Hematopoietic multipotent progenitor cell treated with erythropoietin and hydrocortisone succinate and interleukin-3 and kit ligand, for 15 days (in vitro differentiated cells): ENCODE measurements around the gene KYNU.
"Not testable (repeated sequence)": the region's sequence is repeated elsewhere in the genome, so short reads cannot be mapped to it uniquely, and the experiment has no call there.

Experiments used
- DNase-seq: peaks from one replicate; pipeline ENCODE4 v3.0.0-alpha.2; 2015; ENCODE audit warnings: low spot score

Gene KYNU

GRCh38 chr2:142877216-142877838 lies at the start of gene KYNU:
Gene KYNU, plus strand, starts transcription at chr2:142877664. Its CDS starts 7,704 bp downstream, at chr2:142885368.
- no peak for DNase-seq

DNA sequence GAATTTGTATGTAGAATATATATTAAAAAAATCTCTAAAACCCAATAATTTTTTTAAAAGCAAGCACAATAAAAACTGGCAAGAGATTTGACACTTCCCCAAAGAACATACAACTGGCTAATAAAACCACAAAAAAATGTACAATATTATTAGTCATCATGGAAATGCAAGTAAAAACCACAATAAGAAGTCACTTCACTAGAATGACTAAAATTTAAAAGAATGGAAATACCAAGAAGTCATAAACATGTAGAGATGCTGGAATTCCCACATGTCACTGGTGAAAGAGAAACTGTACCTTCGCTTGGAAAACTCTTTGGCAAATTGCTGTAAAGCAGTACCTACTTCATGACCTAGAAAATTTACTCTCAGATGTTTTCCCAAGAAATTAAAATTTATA lies 43.4 kb upstream of the KYNU start:
- no peak for DNase-seq

GRCh38 chr2:142840436-142840835 lies 37.0 kb upstream of the KYNU start:
- no peak for DNase-seq

DNA sequence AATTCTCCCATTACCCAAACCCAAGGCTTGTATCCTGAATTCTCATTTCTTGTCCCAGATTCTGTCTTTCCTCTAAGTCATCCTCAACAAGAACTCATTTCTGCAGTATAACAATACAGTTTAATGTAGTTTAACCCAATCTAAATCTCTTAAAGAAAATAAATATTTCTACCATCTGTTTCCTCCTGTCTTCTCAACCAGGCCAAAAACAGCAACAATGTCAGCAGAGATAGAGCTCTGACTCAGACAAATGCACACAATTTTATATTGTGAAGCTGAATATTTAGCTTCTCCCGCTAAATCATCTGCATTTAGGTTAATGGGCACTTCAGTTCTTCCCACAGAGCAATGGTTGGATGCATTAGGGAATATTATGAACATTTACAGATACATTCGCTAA lies 35.7 kb upstream of the KYNU start:
- DNase-seq = no peak

DNA sequence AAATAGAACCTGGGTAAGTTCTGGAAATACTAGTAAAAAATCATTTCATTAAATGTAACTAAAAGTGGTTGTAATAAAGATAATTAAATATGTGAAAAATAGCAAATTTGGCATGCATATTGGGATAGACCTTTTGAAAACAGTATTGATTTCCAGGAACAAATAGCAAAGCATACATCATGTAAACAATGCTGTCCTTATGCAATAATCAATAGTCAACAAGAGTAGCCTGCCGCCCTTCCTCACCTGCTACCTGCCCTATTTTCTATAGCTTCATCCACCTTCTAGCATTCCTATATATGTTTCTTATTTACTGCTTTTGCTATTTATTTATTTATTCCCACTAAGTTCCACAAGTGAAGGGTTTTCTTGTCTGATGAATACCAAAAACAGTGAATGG lies 35.1 kb upstream of the KYNU start:
- no peak for DNase-seq

DNA sequence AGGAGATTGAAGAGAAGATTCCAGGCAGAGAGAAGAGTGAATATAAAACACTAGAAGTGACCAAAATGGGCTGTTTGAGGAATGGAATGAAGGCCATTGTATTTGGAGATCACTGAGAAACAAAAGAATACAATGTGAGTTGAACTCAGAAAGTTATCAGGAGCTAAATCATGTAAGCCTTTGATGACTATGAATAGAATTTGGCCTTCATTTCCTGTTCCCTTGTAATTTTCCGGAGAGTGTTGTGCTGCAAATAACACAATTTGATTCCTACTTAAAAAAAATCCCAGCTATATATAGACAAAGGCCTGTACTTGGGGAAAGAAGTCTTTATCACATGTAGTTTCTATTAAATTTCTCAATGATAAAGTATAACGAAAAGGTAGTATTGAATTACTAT lies 33.7 kb upstream of the KYNU start:
- no peak for DNase-seq

GRCh38 chr2:142848023-142848606 lies 29.3 kb upstream of the KYNU start:
- no peak for DNase-seq

DNA sequence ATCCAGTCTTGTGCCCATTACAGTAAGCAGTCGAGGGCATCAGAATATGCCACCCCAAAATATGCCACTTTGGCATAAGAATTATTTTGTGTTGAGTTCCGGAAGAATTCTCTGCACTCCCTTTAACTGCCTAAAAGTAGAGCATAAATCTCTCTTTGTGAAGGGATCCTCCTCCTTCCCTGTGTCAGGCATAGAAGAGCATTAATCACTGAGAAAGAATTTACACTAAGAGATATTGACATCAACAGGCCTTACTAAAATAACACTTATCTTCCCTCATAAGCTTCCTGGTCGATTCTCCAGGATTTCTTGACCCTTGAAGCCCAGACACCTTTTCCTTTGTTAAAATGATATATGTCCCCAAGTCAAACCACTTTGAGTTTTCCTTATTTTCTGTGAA lies 27.6 kb upstream of the KYNU start:
- DNase-seq = no peak

DNA sequence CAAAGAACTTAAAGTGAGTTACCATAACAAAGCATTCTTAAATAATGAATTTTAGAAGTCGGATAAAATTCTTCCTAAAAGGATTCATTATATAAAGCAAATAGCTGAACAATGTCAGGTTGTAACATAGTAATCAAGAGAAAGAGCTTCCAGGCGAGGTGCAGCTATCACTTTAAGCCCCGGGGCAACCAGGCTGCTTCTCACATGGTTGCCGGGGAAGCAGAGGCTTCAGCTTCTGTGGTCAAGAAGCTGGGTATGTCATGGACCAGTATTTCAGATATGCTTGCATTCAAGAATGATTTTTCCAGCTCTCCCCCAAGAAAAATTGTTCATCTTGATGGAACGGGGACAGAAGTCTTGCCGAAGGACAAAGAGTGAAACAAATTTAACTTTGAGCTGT lies 23.6 kb upstream of the KYNU start:
- DNase-seq = no peak

- no peak for DNase-seq
Observed at GRCh38 chr2:142857256-142858164, 20.0 kb upstream of the KYNU start.

GRCh38 chr2:142858961-142859360 lies 18.5 kb upstream of the KYNU start:
- DNase-seq = no peak

DNA sequence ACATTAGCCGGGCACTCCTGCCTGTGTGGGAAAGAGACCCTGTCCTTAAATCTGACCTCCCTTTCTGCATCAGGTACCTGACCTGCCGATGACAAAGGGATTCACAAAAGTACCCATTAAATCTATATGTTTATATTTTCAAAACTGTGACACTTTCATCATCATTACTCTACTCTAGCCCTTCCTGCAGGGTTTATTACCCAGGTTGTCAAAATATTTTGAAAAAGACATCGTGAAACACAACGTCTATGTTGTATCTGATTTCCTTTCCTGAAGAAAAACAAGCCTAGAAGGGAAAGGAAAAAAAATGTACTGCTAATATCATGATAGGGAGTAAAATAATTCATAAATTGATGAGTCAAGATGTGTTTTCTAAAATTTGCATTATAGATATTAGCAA lies 15.2 kb upstream of the KYNU start:
- DNase-seq = no peak

GRCh38 chr2:142862847-142863246 lies 14.6 kb upstream of the KYNU start:
- DNase-seq = no peak

DNA sequence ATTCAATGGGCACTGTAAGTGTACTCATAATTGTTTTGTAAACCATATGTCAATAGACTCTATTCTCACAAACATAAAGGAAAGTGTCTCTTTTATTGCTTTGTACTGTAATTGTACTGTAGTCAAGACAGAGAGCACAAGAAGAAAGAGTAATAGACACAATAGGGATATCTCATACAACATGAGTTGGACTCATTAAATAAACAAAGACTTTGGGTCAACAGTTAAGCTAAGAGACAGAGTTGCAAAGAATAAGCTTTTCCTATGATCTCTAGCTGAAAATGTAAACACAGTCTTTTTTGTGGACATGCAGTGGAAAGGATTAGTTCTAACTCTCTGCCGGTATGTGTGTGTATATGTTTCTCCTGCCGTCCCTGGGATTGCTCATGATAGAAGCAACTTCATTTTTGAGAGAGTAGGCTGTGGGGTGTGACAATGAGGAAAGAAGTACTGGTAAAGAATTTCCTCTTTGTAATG lies 13.9 kb upstream of the KYNU start:
- no peak for DNase-seq

DNA sequence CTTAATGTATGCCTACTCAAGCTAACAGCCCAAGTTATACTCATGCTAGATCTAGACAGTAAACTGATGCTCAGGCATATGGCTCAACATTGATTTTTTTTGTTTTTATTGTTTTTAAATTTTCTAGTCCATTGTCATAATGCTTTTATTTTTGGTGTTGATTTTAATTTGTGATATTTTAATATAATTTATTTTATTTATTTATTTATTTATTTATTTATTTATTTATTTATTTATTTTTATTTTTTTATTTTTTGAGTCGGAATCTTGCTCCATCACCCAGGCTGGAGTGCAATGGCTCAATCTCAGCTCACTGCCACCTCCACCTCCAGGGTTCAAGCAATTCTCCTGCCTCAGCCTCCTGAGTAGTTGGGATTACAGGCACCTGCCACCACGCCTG lies 12.9 kb upstream of the KYNU start:
- DNase-seq = not testable (repeated sequence)

- DNase-seq = no peak
Observed at GRCh38 chr2:142865924-142866323, 11.5 kb upstream of the KYNU start.

DNA sequence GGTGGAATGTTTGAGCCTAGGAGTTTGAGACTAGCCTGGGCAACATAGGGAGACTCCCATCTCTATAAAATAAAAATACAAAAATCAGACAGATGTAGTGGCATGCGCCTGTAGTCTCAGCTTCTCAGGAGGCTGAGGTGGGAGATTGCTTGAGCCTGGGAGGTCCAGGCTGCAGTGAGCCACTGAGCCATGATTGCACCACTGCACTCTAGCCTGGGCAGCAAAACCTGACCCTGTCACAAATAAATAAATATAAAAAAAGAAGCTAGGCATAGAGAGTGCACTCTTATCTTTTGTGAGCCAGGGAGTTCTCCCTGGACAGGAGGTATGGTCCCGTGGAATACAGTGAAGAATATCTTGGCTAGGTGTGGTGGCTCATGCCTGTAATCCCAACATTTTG lies 11.0 kb upstream of the KYNU start:
- DNase-seq = no peak

DNA sequence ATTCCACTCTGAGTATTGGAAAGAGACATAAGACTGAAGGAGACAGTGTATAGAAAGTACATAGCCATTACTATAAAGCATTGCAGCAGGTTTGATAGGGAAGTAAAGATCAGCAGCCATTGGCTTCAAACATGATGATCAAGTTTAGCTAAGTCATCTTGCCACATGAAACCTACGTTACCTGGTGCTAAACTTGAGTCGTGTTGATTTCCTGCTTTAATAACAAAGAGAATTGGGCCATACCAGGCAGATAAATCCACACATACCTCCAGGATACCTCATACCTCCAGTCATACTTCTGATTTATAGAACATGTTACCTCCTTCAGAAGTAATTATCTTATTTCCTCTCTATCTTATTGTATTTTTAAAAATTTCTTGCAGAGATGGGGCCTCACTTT lies 10.3 kb upstream of the KYNU start:
- DNase-seq = no peak

GRCh38 chr2:142868229-142868762 lies 9.2 kb upstream of the KYNU start:
- peak; percentile 71 for DNase-seq

GRCh38 chr2:142869065-142869460 lies 8.4 kb upstream of the KYNU start:
- not testable (repeated sequence) for DNase-seq

- DNase-seq = no peak
Observed at GRCh38 chr2:142869461-142870106, 7.9 kb upstream of the KYNU start.

DNA sequence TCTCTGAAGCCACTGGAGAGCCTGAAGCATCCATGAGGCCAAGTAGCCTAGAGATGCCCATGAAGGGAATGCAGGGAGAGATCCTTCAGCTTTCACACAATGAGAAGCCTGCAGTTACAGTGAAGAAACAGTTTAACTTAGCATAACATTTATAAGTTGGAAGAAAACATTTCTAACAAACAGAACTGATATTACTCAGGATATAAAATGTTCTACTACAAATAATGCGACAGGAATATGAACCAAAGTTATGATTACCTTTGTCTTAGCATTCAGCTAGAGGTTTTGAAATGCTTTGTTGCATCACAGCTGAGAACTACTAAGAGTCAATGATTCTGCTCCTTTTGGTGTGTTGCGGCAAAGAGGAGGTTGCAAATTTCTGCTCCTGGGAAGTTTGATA lies 6.9 kb upstream of the KYNU start:
- no peak for DNase-seq
